Stimulated activated effector memory CD8-positive, alpha-beta T cell treated with anti-CD3 and anti-CD28 coated beads, Interleukin-12 subunit alpha, Interleukin-12 subunit beta, amount 100 ng/mL, for 72 hours (primary cell): Measurements from ENCODE around the gene NANP.
"Not testable (repeated sequence)": the region's sequence is repeated elsewhere in the genome, so short reads cannot be mapped to it uniquely, and the experiment has no call there.

Experiments
- ATAC-seq: fragments of 150-1000 bp; cut with Tn5 transposase; 2 replicates; pipeline ENCODE4 v1.10.0; 2021
- DNase-seq, 2 donors: peaks; one replicate each; pipeline ENCODE4 v3.0.0; 2021 to 2022; ENCODE audit warnings: low spot score in 2 of 2
- H3K27ac Mint-ChIP-seq: one replicate; pipeline ENCODE4 v1.8.0; 2022; ENCODE audit warnings: mild to moderate bottlenecking, mixed read lengths
- H3K36me3 Mint-ChIP-seq: one replicate; pipeline ENCODE4 v1.8.0; 2022; ENCODE audit warnings: mild to moderate bottlenecking, mixed read lengths
- H3K4me1 Mint-ChIP-seq: one replicate; pipeline ENCODE4 v1.8.0; 2022; ENCODE audit warnings: mixed read lengths
- H3K4me3 Mint-ChIP-seq: one replicate; pipeline ENCODE4 v1.8.0; 2022; ENCODE audit warnings: mild to moderate bottlenecking, mixed read lengths
- H3K9me3 Mint-ChIP-seq: one replicate; pipeline ENCODE4 v1.8.0; 2022; ENCODE audit warnings: mixed read lengths

Gene NANP

DNA sequence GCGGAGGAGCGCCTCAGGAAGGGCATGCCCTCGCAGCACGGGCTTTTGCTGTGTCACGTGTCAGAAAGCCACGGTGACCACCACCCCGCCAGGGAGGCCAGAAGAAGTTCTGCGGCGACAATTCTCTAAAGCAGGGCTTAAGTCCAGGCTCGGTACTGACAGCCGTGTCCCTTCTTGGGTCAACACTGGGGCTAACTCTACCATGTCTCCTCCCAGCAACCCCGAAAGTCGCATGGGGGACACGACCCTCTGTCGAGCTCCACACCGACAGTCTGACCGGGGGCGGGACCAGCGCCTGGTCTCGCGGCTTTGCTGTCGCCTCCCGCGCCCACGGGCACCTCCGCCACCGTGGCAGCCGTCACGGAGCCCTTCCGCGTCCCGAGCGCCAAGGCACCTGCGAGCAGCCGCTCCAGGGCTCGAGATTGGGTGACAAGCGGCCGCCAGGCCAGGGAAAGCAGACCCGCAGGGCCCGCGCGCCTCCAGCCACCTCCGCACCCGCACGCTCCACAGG is 534 bp downstream of the NANP start:
- peak in 1 of 2 donors; percentile 71 for DNase-seq
- peaks cover 13% of the 10 kb centered on the region for H3K36me3 Mint-ChIP-seq
- peak; percentile 26 for ATAC-seq
- peaks cover 5% of the 10 kb centered on the region for H3K9me3 Mint-ChIP-seq
- H3K27ac Mint-ChIP-seq = peak overlapping the region; percentile 97
- peaks cover 23% of the 10 kb centered on the region for H3K4me1 Mint-ChIP-seq
- peak overlapping the region; percentile 88 for H3K4me3 Mint-ChIP-seq

DNA sequence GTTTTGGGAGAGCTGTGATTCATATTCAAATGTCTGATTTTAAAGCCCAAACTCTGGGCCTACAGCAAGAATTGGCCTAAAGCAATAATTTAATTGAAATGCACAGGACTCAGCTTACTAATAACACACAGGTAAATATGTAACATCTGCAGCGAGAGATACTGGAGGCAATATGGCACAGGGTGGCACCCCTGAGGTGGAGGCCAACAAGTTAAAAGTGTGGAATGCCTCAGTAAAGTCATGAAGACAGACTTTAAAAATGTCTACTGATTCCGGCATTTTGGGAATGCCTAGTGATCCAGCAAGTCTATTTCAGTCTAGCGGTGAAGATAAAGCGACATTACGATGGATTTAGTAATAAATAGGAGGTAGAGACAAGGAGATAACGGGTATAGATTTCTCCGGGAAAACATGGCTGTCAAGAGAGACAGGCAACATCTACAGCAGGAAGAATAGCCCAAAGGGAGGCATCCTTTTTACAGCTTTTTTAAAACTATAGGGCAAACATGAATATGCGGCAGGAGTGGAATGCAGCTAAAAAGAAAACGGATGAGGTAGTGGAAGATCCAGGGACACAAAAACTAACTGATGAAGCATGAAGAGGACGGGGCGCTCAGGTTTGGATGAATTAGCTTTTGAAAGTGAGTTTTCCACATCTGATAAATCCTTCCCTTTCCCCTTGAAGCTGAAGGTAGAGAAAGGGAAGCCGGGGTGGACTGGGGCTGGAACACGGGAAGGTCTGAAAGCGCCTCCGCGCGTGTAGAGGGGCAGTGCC is 1.2 kb downstream of the NANP start:
- DNase-seq (no peak), ATAC-seq (no peak)
- peak overlapping the region; percentile 97 for H3K27ac Mint-ChIP-seq
- H3K4me3 Mint-ChIP-seq = peak overlapping the region; percentile 88
- no peaks in the 10 kb centered on the region for H3K9me3 Mint-ChIP-seq
- H3K4me1 Mint-ChIP-seq = peaks cover 23% of the 10 kb centered on the region
- peaks cover 13% of the 10 kb centered on the region for H3K36me3 Mint-ChIP-seq

DNA sequence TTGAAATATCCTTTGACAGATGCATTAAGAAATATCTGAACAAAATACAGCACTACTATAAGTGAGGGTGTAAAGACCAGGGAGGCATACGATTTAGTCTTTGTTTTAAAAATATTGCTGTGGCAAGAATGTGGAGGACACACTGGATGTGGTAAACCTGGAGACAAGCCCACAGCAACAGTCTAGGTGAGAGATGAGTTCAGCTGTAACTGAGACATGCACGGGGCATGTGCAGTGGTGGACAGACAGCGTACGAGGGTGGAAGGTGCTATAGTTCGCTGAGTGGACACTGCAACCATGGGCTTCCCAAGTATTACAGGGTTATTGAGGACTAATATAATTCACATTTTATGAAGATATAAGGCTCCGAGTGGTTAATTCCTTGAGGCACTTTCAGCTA is 1.8 kb downstream of the NANP start:
- Mint-ChIP-seq H3K4me1 (peaks cover 23% of the 10 kb centered on the region), H3K36me3 (peaks cover 13% of the 10 kb centered on the region), H3K27ac (peak overlapping the region; percentile 97), H3K9me3 (no peaks in the 10 kb centered on the region), H3K4me3 (peak overlapping the region; percentile 88)
- DNase-seq (no peak), ATAC-seq (no peak)

- ATAC-seq (no peak), DNase-seq (no peak)
- Mint-ChIP-seq H3K9me3 (no peaks in the 10 kb centered on the region), H3K4me1 (peaks cover 21% of the 10 kb centered on the region), H3K36me3 (peaks cover 21% of the 10 kb centered on the region), H3K4me3 (no peak overlapping the region), H3K27ac (no peak overlapping the region)
These were observed 4.3 kb downstream of the NANP start for GRCh38 chr20:25619514-25619913.

GRCh38 chr20:25608774-25609173 is 15.0 kb downstream of the NANP start:
- no peaks in the 10 kb centered on the region for H3K9me3 Mint-ChIP-seq

GRCh38 chr20:25606094-25606695 is 17.6 kb downstream of the NANP start:
- ATAC-seq (no peak), DNase-seq (no peak)
- Mint-ChIP-seq H3K4me1 (peaks cover 6% of the 10 kb centered on the region), H3K27ac (no peak overlapping the region), H3K9me3 (no peaks in the 10 kb centered on the region), H3K4me3 (no peak overlapping the region), H3K36me3 (no peaks in the 10 kb centered on the region)

More at GRCh38 chr20:25608774-25609173, 15.0 kb downstream of the NANP start:
- Mint-ChIP-seq H3K4me3 (no peak overlapping the region), H3K4me1 (peaks cover 6% of the 10 kb centered on the region), H3K27ac (no peak overlapping the region), H3K36me3 (peaks cover 7% of the 10 kb centered on the region)
- ATAC-seq (no peak), DNase-seq (no peak)

DNA sequence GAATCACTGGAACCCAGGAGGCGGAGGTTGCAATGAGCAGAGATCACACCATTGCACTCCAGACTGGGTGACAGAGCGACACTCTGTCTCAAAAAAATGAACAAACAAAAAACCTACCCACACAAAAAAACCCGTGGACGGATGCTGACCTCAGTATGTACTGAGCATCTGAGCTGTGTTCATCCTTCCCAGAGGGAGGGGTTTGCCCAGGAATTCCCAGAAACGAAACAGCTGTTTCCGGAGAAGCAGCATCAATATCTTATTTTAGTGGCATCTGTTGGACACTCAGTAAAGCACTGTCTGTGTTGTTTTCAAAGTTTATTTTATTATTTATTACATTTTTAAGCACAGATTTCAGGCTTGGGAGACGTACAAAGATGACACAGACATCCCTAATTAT is 18.7 kb downstream of the NANP start:
- H3K4me1 Mint-ChIP-seq = peaks cover 6% of the 10 kb centered on the region
- no peak for DNase-seq
- no peaks in the 10 kb centered on the region for H3K9me3 Mint-ChIP-seq
- no peak for ATAC-seq
- no peaks in the 10 kb centered on the region for H3K36me3 Mint-ChIP-seq
- no peak overlapping the region for H3K4me3 Mint-ChIP-seq
- H3K27ac Mint-ChIP-seq = no peak overlapping the region

GRCh38 chr20:25604611-25605010 is 19.2 kb downstream of the NANP start:
- Mint-ChIP-seq H3K27ac (no peak overlapping the region), H3K4me3 (no peak overlapping the region), H3K9me3 (no peaks in the 10 kb centered on the region), H3K36me3 (no peaks in the 10 kb centered on the region), H3K4me1 (peaks cover 2% of the 10 kb centered on the region)
- DNase-seq (no peak), ATAC-seq (no peak)

DNA sequence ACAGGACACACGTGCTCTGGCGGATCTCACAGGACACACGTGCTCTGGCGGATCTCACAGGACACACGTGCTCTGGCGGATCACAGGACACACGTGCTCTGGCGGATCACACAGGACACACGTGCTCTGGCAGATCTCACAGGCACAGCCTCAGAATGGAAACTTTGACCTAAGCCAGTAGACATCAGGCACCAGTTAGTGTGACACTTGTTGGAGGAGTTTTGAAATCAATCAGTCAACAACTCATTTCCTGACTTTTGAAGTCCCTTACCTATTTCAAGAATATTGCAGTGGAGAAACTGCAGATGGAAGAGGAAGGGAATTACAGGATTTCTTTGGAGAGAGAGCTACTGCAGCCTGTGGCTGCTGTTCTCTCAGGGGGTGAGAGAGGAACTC is 20.9 kb downstream of the NANP start:
- H3K4me3 Mint-ChIP-seq, H3K27ac Mint-ChIP-seq, H3K9me3 Mint-ChIP-seq, H3K4me1 Mint-ChIP-seq, H3K36me3 Mint-ChIP-seq, DNase-seq: not testable (repeated sequence)
- ATAC-seq = peak; percentile 82

GRCh38 chr20:25602191-25602913 is 21.5 kb downstream of the NANP start:
- H3K4me1 Mint-ChIP-seq, H3K9me3 Mint-ChIP-seq, H3K27ac Mint-ChIP-seq, H3K36me3 Mint-ChIP-seq, ATAC-seq, H3K4me3 Mint-ChIP-seq, DNase-seq: not testable (repeated sequence)

GRCh38 chr20:25601659-25602058 is 22.2 kb downstream of the NANP start:
- Mint-ChIP-seq H3K36me3 (no peaks in the 10 kb centered on the region), H3K27ac (no peak overlapping the region), H3K9me3 (no peaks in the 10 kb centered on the region), H3K4me3 (no peak overlapping the region), H3K4me1 (no peaks in the 10 kb centered on the region)
- no peak for DNase-seq
- no peak for ATAC-seq

- ATAC-seq (no peak), DNase-seq (no peak)
- Mint-ChIP-seq H3K4me1 (no peaks in the 10 kb centered on the region), H3K9me3 (no peaks in the 10 kb centered on the region), H3K36me3 (no peaks in the 10 kb centered on the region), H3K27ac (no peak overlapping the region), H3K4me3 (no peak overlapping the region)
These were observed 23.2 kb downstream of the NANP start for GRCh38 chr20:25600632-25601031.

DNA sequence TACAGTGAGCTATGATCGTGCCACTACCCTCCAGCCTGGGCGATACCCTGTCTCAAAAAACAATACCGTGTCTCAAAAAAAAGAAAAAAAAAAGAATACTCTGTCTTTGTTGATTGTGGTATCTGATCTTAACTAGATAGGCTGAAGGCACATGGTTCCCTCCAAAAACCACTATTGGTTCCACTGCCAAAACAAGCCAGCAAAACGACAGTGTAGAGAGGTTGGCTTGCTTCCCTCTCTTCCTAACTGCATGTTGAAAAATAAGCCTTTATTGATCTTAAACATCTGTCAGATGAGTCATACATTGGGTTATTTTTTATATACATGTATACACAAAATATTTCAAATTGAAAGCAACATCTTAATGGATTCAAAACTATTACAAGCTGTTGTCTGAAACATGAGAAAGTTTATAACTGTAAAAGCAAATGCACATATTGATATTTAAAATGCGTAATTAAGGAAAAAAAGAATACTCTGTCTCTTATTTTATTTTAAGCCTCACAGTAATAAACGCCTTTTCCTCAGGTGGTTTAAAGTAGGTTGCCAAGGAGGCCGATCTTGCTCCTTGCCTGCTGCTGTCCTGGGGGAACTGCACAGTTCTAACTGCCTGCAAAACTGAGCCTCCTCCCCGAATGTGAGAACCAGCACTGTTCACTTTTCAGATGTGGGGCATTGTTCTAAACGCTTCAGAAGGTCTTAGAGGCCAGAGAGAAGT is 31.5 kb downstream of the NANP start:
- Mint-ChIP-seq H3K36me3 (no peaks in the 10 kb centered on the region), H3K4me3 (no peak overlapping the region), H3K9me3 (no peaks in the 10 kb centered on the region), H3K27ac (no peak overlapping the region), H3K4me1 (no peaks in the 10 kb centered on the region)
- ATAC-seq (no peak), DNase-seq (no peak)

GRCh38 chr20:25590778-25591177 is 33.0 kb downstream of the NANP start:
- H3K4me3 Mint-ChIP-seq, H3K36me3 Mint-ChIP-seq, DNase-seq, H3K27ac Mint-ChIP-seq, H3K9me3 Mint-ChIP-seq, H3K4me1 Mint-ChIP-seq, ATAC-seq: not testable (repeated sequence)

GRCh38 chr20:25588491-25588890 is 35.3 kb downstream of the NANP start:
- no peak for DNase-seq
- Mint-ChIP-seq H3K4me1 (peaks cover 6% of the 10 kb centered on the region), H3K27ac (no peak overlapping the region), H3K9me3 (no peaks in the 10 kb centered on the region), H3K4me3 (no peak overlapping the region), H3K36me3 (no peaks in the 10 kb centered on the region)
- no peak for ATAC-seq
